GM18858 (cell line): ENCODE results near the gene LY6G6D.

Experiments used
- ATAC-seq: cut with Tn5 transposase; IDR thresholded peaks from one replicate; pipeline ENCODE4 v1.9.1; 2021; ENCODE audit not compliant: unreplicated experiment

The LY6G6D gene

DNA sequence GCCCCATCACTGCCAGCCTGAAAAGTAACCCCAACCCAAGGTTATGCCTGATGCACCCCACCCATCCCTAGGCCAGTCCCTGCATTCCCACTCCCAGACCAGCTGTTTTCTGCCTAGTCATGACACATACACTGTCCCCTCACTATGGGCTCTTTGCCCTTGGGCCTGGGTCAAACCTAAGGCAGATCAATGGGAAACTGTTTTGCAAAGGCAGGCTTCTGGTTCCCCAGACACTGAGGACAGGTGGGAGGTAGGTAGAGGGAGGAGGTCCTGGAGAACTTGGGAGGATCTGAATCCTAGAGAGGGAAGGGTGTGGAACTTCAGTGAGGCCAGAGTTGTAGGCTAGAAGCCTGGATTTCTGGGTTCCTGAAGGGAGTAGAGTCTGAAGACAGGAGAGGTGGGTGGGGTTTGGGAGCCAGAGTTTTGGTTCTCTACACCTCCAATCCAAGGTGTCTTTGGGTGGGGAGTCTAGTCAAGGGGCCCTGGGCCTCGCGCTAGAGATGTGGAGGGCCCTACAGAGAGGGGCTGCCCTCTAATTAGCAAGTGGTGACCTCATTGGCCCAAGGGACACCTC, 19.2 kb downstream of the LY6G6D start:
- ATAC-seq = no peak

GRCh38 chr6:31734821-31735406, 19.8 kb downstream of the LY6G6D start:
- ATAC-seq = no peak

DNA sequence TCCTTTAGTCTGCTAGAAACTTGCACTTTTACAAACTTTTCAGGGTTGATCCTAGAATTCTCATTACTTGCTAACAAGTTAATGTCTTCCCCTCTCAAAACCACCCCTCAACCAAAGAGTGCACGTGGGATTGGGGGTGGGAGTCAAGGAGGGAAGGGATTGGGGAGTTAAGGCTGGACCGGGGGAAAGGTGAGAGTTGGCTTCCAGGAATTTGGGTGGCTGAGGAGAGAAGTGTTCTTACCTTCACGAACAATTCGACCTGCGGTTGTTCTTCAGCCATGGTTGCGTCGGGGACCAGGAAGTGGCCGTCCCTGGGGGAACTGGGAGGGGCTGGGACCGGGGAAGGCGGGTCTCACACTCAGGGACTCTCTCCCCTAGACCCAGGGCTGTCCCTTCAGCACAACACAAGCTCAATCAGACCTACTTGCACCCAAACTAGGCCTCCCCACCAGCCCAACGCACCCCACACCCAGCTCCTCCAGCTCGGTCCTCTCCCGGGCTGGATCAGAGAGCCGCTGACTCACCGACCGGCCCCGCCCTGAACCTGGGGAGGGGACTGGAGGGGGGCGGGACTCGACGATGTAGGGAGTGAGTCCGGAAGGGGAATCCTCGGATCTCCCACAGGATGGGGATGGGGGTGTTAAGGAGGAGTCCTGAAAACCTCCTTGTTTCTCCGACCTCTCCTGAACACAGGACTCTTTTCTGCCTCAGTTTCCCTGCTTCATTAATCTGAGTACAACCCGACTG, 21.0 kb downstream of the LY6G6D start, which contains the start of gene CLIC1:
CLIC1 (minus strand) TSS at position 510 of the 747 bp plus-strand sequence; CDS start at position 280, 230 bp downstream.
- no peak for ATAC-seq

GRCh38 chr6:31736768-31737314, 21.7 kb downstream of the LY6G6D start:
- ATAC-seq = no peak

- ATAC-seq = no peak
Measured at GRCh38 chr6:31737315-31737990, 22.3 kb downstream of the LY6G6D start.

GRCh38 chr6:31737991-31738979, 23.1 kb downstream of the LY6G6D start:
- ATAC-seq = no peak

DNA sequence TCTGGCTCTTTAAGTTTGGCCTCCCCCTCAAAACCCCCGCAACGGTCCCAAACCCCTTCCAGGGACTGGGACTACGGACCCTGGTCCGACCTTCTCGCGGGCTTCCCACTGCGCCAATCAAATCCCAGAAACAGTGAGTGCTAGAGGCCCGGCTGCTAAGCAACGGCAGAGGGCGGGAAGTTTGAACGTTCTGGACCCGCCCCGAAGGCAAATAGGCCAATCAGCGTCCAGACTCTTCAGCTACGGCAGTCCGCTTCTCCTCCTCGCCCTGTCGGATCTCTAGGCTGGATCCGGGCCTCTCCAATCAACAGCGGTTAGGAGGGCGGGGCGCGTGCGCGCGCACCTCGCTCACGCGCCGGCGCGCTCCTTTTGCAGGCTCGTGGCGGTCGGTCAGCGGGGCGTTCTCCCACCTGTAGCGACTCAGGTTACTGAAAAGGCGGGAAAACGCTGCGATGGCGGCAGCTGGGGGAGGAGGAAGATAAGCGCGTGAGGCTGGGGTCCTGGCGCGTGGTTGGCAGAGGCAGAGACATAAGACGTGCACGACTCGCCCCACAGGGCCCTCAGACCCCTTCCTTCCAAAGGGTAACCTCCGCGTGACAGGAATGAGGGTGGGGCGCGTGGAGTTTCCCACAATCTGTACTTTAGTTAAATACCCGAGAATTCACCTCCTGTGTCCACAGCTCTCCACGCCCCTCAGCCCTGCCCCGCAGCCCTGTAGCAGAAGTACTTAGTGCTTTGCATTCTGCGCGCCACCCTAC, 24.7 kb downstream of the LY6G6D start, which contains the start of gene MSH5:
MSH5 (plus strand) TSS at position 367 of the 758 bp plus-strand sequence. CDS start 462 bp downstream, outside the sequence.
- peak; percentile 51 for ATAC-seq

DNA sequence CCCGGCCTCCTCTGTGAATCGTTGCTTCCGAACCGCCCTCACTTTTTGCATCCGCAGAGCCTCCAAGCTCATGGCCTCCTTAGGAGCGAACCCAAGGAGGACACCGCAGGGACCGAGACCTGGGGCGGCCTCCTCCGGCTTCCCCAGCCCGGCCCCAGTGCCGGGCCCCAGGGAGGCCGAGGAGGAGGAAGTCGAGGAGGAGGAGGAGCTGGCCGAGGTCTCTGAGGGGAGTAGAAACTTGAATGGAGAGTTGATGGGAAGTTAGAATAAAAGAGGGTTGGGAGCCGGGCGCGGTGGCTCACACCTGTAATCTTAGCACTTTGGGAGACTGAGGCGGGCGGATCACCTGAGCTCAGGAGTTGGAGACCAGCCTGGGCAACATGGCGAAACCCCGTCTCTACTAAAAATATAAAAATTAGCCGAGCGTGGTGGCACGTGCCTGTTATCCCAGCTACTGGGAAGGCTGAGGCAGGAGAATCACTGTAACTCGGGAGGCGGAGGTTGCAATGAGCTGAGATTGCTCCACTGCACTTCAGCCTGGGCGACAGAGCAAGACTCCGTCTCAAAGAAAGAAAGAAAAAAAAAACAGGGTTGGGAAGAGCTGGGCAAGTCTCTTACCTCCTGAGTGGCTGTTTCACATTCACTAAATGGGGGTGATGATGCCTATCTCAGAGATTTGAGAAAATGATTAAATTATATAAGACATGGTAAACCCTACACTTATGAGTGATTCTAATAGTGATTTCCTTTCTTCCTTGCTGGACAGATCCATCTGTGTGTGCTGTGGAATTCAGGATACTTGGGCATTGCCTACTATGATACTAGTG, 25.5 kb downstream of the LY6G6D start:
- no peak for ATAC-seq

- no peak for ATAC-seq
Measured at GRCh38 chr6:31741815-31742214, 26.7 kb downstream of the LY6G6D start.

DNA sequence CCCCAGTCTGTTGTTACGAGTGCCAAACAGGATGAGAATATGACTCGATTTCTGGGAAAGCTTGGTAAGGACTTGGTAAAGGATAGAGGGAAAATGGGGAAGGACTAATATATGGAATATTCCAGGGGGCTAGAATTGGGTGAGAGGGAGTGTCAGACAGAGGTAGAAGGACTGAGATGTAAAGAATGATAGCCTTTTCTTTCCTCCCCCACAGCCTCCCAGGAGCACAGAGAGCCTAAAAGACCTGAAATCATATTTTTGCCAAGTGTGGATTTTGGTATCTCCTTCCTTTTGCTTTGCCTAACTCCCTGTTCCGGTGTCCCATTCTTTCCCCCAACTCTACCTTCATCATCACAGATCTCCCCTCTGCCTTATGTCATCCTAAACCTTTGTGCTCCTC, 27.7 kb downstream of the LY6G6D start:
- ATAC-seq = no peak

DNA sequence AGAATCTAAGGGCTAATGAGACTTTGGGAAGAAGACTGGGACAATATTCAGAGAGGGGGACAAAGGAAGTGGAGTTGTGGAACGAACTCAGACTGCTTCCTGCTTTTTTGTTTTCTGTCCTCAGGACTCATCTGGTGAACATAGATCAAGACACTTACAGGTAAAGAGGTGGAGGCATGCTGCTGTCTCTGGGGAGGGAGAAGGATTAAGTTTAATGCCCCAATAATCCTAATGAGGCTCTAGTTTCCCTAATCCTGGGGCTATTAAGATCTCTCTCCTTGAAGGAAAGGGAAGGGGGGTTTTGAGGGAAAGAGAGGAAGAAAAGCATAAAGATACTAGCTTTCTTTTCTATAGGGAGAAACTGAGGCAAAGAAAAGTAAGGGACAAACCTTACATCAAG, 29.3 kb downstream of the LY6G6D start:
- no peak for ATAC-seq

DNA sequence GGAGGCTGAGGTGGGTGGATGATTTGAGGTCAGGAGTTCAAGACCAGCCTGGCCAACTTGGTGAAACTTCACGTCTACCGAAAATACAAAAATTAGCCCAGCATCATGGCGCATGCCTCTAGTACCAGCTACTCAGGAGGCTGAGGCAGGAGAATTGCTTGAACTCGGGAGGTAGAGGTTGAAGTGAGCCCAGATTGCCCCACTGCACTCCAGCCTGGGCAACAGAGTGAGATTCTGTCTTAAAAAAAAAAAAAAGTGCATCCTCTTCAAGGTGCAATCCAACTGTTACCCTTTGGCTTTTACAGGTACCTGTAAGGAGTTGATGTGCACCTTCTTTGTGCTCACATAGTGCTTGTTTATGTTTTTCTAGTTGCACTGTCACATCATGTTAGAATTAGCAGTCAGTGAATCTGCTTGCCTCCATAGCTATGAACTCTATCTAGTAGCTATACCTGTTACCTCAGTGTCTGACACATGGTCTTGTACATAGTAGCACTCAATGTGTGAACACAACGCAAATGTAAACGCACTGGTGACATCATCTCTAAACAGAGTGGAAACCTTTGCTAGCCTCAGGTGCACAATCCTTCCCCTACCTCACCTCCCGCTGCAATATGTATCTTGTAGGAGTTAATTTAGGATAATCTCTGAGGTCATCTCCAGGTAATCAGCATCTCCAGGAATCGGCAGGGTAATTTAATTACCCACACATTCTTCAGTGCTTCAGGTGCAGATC, 34.3 kb downstream of the LY6G6D start:
- ATAC-seq = no peak

DNA sequence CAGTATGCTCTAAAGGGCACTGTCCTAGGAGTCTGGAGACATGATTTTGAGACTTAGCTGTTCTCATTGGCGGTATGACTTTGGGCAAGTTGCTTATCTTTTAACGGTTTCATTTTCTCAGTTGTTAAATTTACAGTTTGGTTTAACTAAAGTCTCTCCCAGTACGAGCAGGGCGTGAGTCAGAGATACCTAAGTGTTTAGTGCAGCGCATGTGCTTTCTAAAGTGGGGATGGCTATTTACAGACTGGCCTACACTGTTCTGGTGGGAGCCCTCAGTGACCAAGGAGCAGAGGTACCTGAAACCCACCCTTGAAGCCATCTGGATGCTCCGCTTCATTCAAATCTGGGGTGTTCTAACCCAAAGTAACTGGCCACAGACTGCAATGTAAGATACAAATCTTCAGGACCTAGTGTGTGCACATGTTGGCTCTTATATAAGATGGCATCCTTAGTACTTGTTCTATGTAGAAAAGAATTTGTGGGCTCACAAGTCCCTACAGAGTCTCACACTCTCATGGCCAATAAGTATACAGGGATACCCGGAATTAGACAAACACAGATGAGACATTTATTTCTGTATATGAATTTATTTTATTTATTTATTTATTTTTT, 35.4 kb downstream of the LY6G6D start:
- ATAC-seq = no peak

DNA sequence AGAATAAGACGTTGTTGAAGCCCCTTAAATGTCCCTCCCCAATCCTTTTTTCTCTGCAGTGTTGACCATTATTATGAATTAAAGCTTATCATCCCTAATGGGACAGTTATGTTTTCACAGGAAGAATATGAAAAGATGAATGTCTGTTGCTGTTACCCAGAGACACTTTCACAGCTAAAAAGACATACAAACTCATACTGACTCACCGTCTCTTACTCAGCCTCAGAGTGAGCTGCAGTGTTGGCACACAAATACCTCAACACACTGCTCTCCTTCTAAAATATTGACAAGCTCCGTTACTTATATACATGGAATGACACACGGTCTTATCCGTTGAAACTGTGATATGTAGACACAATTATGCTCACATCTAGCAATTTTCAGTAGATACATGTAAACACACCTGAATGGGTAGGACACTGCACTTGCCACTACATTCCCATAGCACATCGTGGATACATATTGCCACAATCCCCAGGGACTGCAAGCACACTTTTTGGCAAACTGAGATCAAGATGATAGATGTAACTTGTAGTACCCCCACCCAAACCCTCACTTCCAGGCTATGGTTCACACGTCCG, 37.7 kb downstream of the LY6G6D start:
- ATAC-seq = no peak

DNA sequence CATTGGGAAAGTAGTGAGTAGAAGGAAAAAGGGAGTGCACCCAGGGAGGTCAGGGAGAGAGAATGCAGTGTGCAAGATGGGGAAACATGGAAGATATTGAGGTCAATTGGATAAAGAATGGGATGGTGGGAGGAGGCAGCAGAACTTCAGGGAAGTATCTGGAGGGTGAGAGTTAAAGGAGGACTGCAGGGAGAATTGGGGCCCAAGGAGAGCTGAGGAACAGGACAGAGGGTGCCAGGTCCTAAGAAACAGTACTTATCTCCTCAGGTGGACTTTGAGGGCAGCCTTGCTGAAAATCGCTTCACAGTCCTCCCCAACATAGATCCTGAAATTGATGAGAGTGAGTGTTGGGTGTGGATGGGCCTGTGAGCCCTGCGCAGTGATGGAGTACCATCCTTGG, 43.1 kb downstream of the LY6G6D start:
- no peak for ATAC-seq

- no peak for ATAC-seq
Measured at GRCh38 chr6:31760790-31761189, 45.6 kb downstream of the LY6G6D start.

DNA sequence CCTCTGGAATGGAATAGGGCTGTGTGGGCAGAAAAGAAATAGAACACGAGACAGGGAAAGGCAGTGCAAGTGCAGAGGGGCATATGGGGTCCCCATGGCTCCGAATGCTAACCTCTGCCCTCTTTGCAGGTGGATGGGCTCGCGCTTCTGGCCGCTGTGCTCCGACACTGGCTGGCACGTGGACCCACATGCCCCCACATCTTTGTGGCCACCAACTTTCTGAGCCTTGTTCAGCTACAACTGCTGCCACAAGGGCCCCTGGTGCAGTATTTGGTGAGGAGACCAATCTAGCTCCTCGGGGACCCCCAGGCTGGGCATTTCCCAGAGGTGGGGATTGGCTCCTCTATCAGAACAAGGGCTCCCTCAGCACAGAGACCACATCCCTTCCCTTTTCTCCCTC, 46.2 kb downstream of the LY6G6D start:
- no peak for ATAC-seq
